Measurements from ENCODE around the gene UFD1.

GRCh38 chr22:19434829-19435580 lies 44.0 kb downstream of the UFD1 start:
- TF ChIP-seq CEBPB (IDR thresholded peaks at IDR 0.05; ENCODE audit: borderline replicate concordance, low read depth, low read length) (no peak), CBFB (CRISPR knock-in tag; IDR thresholded peaks at IDR 0.05) (no peak), ZNF263 (CRISPR knock-in tag; IDR thresholded peaks at IDR 0.05) (no peak), KLF9 (CRISPR knock-in tag; IDR thresholded peaks at IDR 0.05; ENCODE audit: low read depth) (no peak), CTCF (CRISPR knock-in tag; IDR thresholded peaks at IDR 0.05) (no peak), PREB (CRISPR knock-in tag; IDR thresholded peaks at IDR 0.05) (no peak), E2F1 (CRISPR knock-in tag; IDR thresholded peaks at IDR 0.05) (no peak), FOSL1 (CRISPR knock-in tag; IDR thresholded peaks at IDR 0.05; ENCODE audit: borderline replicate concordance) (no peak), SMC3 (IDR thresholded peaks at IDR 0.05; ENCODE audit: low read length) (no peak), RELA (CRISPR knock-in tag; IDR thresholded peaks at IDR 0.05) (no peak)

Data from HepG2 (cell line).